ENCODE results near the gene VMO1. TPM values are rescaled to one million over a fixed set of nuclear protein-coding genes. Genes with fewer than 3 reads are reported as not detected.

The VMO1 gene
- total RNA-seq, 4 donors from 2014 or later, result 1.3 to 2.2 TPM; not detected in 2

- Histone ChIP-seq H3K27me3 (peaks cover 7 to 25% of the 10 kb centered on the region in 2 donors), H3K4me3 (no peak overlapping the region), H3K27ac (no peak overlapping the region), H3K36me3 (no peaks in the 10 kb centered on the region), H3K4me1 (peaks cover 0 to 8% of the 10 kb centered on the region in 2 donors), H3K9me3 (no peaks in the 10 kb centered on the region)
- no peak for DNase-seq
- intact Hi-C loops (cut with DNase I; ENCODE audit: low total_unique reads), result no loop called here
- TF ChIP-seq CTCF (IDR thresholded peaks at IDR 0.05) (no peak), POLR2A (IDR thresholded peaks at IDR 0.05) (no peak)
These were observed 3.5 kb downstream of the VMO1 start for GRCh38 chr17:4782652-4783051.

GRCh38 chr17:4780325-4780955 lies 5.7 kb downstream of the VMO1 start:
- no peak overlapping the region for H3K27ac ChIP-seq

GRCh38 chr17:4777969-4778760 lies 8.0 kb downstream of the VMO1 start:
- no peak for TF ChIP-seq CTCF (IDR thresholded peaks at IDR 0.05)
- no peak for TF ChIP-seq POLR2A (IDR thresholded peaks at IDR 0.05)
- Histone ChIP-seq H3K4me3 (no peak overlapping the region), H3K4me1 (no peaks in the 10 kb centered on the region)

More at GRCh38 chr17:4780325-4780955, 5.7 kb downstream of the VMO1 start:
- Histone ChIP-seq H3K27me3 (peaks cover 7 to 25% of the 10 kb centered on the region in 2 donors), H3K4me3 (no peak overlapping the region), H3K9me3 (no peaks in the 10 kb centered on the region), H3K4me1 (peaks cover 0 to 1% of the 10 kb centered on the region in 2 donors), H3K36me3 (no peaks in the 10 kb centered on the region)
- intact Hi-C loops (cut with DNase I; ENCODE audit: low total_unique reads), result no loop called here
- TF ChIP-seq CTCF (IDR thresholded peaks at IDR 0.05) (no peak), POLR2A (IDR thresholded peaks at IDR 0.05) (no peak)
- DNase-seq, result no peak

GRCh38 chr17:4772235-4772613 lies 13.9 kb downstream of the VMO1 start:
- DNase-seq, result no peak
- H3K27me3 ChIP-seq, result no peaks in the 10 kb centered on the region
- no peaks in the 10 kb centered on the region for H3K36me3 ChIP-seq
- H3K27ac ChIP-seq, result no peak overlapping the region
- no peaks in the 10 kb centered on the region for H3K9me3 ChIP-seq
- no peaks in the 10 kb centered on the region for H3K4me1 ChIP-seq
- no peak for TF ChIP-seq CTCF (IDR thresholded peaks at IDR 0.05)
- TF ChIP-seq POLR2A (IDR thresholded peaks at IDR 0.05), result no peak
- no peak overlapping the region for H3K4me3 ChIP-seq
- intact Hi-C loops (cut with DNase I; ENCODE audit: low total_unique reads), result no loop called here

More at GRCh38 chr17:4777969-4778760, 8.0 kb downstream of the VMO1 start:
- intact Hi-C loops (cut with DNase I; ENCODE audit: low total_unique reads), result no loop called here
- no peak overlapping the region for H3K27ac ChIP-seq
- peaks cover 3 to 9% of the 10 kb centered on the region in 2 donors for H3K27me3 ChIP-seq
- DNase-seq, result no peak
- H3K9me3 ChIP-seq, result no peaks in the 10 kb centered on the region
- H3K36me3 ChIP-seq, result no peaks in the 10 kb centered on the region
